Measurements from ENCODE around the gene ADCYAP1. TPM values are rescaled to one million over a fixed set of nuclear protein-coding genes. Genes with fewer than 3 reads are reported as not detected.

Gene ADCYAP1
- total RNA-seq, 1 donor from 2014 or later = 0.19 TPM

DNA sequence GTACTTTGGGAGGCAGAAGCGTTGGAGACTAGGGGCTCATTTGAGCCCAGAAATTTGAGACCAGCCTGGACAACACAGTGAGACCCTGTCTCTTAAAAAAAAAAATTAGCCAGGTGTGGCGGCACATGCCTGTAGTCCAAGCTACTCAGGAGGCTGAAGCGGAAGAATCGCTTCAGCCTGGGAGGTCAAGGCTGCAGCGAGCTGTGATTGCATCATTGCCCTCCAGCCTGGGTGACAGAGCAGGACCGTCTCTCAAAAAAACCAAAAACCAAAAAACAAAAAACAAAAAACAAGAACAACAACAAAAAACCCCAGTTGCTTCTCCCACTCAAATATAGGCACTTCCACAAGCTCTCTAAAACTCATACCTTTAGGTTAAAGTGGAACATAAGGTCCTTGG lies 27.4 kb upstream of the ADCYAP1 start:
- no peak for DNase-seq
- Histone ChIP-seq H3K36me3 (no peaks in the 10 kb centered on the region), H3K9me3 (replicated peaks) (peaks cover 8% of the 10 kb centered on the region), H3K4me3 (no peak overlapping the region), H3K27me3 (ENCODE audit: low read depth) (peaks cover 21% of the 10 kb centered on the region), H3K4me1 (no peaks in the 10 kb centered on the region), H3K27ac (replicated peaks) (no peak overlapping the region)
- intact Hi-C loops (cut with micrococcal nuclease) = loop anchor here (10.0 kb wide), 2 partner anchors 228 to 1668 kb away; no protein-coding TSS in a partner anchor
- TF ChIP-seq, protein P1, sequence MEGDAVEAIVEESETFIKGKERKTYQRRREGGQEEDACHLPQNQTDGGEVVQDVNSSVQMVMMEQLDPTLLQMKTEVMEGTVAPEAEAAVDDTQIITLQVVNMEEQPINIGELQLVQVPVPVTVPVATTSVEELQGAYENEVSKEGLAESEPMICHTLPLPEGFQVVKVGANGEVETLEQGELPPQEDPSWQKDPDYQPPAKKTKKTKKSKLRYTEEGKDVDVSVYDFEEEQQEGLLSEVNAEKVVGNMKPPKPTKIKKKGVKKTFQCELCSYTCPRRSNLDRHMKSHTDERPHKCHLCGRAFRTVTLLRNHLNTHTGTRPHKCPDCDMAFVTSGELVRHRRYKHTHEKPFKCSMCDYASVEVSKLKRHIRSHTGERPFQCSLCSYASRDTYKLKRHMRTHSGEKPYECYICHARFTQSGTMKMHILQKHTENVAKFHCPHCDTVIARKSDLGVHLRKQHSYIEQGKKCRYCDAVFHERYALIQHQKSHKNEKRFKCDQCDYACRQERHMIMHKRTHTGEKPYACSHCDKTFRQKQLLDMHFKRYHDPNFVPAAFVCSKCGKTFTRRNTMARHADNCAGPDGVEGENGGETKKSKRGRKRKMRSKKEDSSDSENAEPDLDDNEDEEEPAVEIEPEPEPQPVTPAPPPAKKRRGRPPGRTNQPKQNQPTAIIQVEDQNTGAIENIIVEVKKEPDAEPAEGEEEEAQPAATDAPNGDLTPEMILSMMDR (IDR thresholded peaks at IDR 0.05; ENCODE audit: borderline replicate concordance) = no peak

DNA sequence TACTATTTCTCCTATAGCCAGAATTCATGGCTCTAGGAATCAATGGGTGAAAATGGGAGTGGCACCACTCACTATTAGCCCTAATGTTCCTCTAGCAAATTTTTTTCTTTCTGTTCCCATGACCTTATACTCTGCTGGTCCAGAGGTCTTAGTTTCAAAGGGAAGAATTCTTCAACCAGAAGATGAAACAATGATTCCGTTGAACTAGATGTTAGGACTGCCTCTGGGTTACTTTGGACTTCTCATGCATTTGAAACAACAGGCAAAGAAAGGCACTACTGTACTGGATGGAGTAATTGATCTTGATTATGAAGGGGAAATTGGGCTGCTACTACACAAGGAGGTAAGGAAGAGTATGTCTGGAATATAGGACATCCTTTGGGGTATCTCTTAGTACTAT lies 18.6 kb upstream of the ADCYAP1 start:
- Histone ChIP-seq H3K4me1 (no peaks in the 10 kb centered on the region), H3K4me3 (no peak overlapping the region), H3K27me3 (ENCODE audit: low read depth) (peaks cover 13% of the 10 kb centered on the region), H3K9me3 (replicated peaks) (no peaks in the 10 kb centered on the region), H3K27ac (replicated peaks) (no peak overlapping the region), H3K36me3 (no peaks in the 10 kb centered on the region)
- intact Hi-C loops (cut with micrococcal nuclease) = no loop called here
- TF ChIP-seq, protein P1 (IDR thresholded peaks at IDR 0.05; ENCODE audit: borderline replicate concordance) = no peak
- DNase-seq = no peak

DNA sequence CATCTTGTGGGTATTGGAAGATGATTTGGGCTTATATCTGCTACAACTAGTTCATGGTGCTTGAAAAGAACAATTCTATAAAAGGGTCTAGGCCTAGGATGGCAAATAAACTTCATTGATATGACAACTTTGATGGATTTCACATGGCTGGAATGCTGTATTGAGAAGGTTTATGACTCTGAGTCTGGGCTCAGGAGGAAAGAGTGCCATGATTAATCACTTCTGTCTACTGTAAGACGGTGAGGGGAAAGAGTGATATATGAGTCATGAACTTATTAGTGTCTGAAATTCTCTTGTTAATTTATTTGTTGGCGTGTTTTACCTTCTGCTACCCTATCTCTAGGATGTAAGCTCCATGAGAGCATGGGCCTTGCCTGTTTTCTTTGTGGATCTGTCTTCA lies 17.0 kb upstream of the ADCYAP1 start:
- H3K9me3 ChIP-seq (replicated peaks) = no peaks in the 10 kb centered on the region

DNA sequence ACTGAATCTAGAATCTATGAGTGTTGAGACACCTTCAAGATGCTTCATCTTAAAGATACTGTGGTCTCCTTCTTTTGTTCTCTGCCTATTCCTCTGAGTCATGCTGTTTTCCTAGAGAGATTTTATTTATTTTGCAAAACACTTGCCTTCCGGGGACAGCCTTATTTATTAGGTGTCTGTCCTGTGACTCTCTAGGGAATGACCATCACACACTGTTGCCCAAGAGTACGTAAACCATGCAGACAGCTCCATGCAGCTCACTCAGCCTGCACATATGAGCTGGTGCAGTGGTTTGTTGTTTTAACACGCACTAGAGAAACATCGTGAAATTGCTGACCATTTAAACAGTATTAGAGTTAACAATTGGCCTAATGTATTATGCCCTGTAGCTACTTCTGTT lies 12.4 kb upstream of the ADCYAP1 start:
- TF ChIP-seq, protein P1 (IDR thresholded peaks at IDR 0.05; ENCODE audit: borderline replicate concordance) = no peak
- H3K27me3 ChIP-seq (ENCODE audit: low read depth) = peaks cover 51% of the 10 kb centered on the region
- no peak overlapping the region for H3K27ac ChIP-seq (replicated peaks)
- no peaks in the 10 kb centered on the region for H3K36me3 ChIP-seq
- no peak for DNase-seq
- intact Hi-C loops (cut with micrococcal nuclease) = no loop called here
- H3K4me3 ChIP-seq = no peak overlapping the region
- no peaks in the 10 kb centered on the region for H3K4me1 ChIP-seq
- no peaks in the 10 kb centered on the region for H3K9me3 ChIP-seq (replicated peaks)

More for the DNA sequence above, 17.0 kb upstream of the ADCYAP1 start:
- intact Hi-C loops (cut with micrococcal nuclease) = no loop called here
- Histone ChIP-seq H3K27ac (replicated peaks) (no peak overlapping the region), H3K27me3 (ENCODE audit: low read depth) (peaks cover 25% of the 10 kb centered on the region), H3K4me1 (no peaks in the 10 kb centered on the region), H3K4me3 (no peak overlapping the region), H3K36me3 (no peaks in the 10 kb centered on the region)
- no peak for DNase-seq
- TF ChIP-seq, protein P1 (IDR thresholded peaks at IDR 0.05; ENCODE audit: borderline replicate concordance) = no peak

DNA sequence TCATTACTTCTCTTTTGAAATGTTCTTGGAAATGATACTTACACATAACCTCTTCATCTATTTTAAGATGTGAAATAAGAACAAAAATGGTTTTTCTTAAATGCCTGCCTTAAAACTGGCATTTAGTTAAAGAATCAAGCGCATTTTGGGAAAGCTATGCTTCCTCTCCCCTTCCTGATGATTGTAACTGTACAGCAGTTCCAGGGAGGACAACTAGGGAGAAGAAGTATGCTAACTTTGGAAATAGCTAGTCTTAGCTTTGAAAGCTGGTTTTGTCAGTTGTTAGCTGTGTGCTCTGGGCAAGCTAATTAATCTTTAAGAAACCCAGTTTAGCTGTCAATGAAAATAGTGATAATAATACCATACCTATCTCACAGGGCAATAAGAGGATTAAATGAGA lies 8.4 kb upstream of the ADCYAP1 start:
- DNase-seq = no peak
- no peaks in the 10 kb centered on the region for H3K9me3 ChIP-seq (replicated peaks)
- no peaks in the 10 kb centered on the region for H3K4me1 ChIP-seq
- no peak overlapping the region for H3K4me3 ChIP-seq
- H3K36me3 ChIP-seq = no peaks in the 10 kb centered on the region
- H3K27ac ChIP-seq (replicated peaks) = no peak overlapping the region
- intact Hi-C loops (cut with micrococcal nuclease) = no loop called here
- TF ChIP-seq, protein P1 (IDR thresholded peaks at IDR 0.05; ENCODE audit: borderline replicate concordance) = no peak
- H3K27me3 ChIP-seq (ENCODE audit: low read depth) = peaks cover 83% of the 10 kb centered on the region

DNA sequence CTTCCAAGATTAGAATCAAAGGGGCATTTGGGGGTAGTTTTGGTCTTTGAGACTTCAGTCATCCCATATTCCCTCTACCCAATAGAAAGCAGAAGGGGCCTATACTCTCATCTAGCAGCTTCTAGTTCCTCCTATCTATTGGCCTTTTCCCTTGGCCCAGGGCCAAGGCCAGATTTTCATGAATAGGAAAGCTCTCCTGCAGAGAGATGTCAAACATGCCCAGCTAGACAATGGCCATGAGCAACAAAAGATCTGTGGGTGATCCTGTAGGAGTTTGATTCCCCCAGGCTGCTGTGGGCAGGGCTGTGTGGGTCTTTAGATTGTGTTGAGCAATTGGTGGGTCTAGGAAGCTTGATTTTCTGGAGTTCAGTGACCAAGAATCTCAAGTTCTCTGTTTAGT lies 2.9 kb upstream of the ADCYAP1 start:
- Histone ChIP-seq H3K27me3 (ENCODE audit: low read depth) (peaks cover 96% of the 10 kb centered on the region), H3K27ac (replicated peaks) (no peak overlapping the region), H3K4me3 (no peak overlapping the region), H3K9me3 (replicated peaks) (no peaks in the 10 kb centered on the region), H3K4me1 (peaks cover 25% of the 10 kb centered on the region), H3K36me3 (no peaks in the 10 kb centered on the region)
- DNase-seq = no peak
- TF ChIP-seq, protein P1 (IDR thresholded peaks at IDR 0.05; ENCODE audit: borderline replicate concordance) = no peak
- intact Hi-C loops (cut with micrococcal nuclease) = no loop called here
